DOHH2 (cell line): ENCODE measurements around the gene PAPLN.

ENCODE experiments used
- H3F3A ChIP-seq: fragments of 200-600 bp; sonication (generic), shearing (Covaris generic); 2 replicates; pipeline ENCODE4 v1.6.0; 2016; ENCODE audit warnings: antibody characterized with exemption, mild to moderate bottlenecking; ENCODE audit not compliant: control insufficient read depth, insufficient read depth
- H3K27ac ChIP-seq: fragments of 200-600 bp; sonication (generic); 2 replicates; pipeline ENCODE4 v1.5.1; 2014; ENCODE audit warnings: low read depth, mild to moderate bottlenecking, low read length, moderate library complexity
- H3K27me3 ChIP-seq: fragments of 200-600 bp; sonication (generic); 2 replicates; pipeline ENCODE4 v1.6.1; 2014; ENCODE audit warnings: mild to moderate bottlenecking, low read length, mixed read lengths; ENCODE audit not compliant: control insufficient read depth
- H3K36me3 ChIP-seq: fragments of 200-600 bp; sonication (generic); 2 replicates; pipeline ENCODE4 v1.6.1; 2014; ENCODE audit warnings: mild to moderate bottlenecking, low read length, moderate library complexity, mixed read lengths; ENCODE audit not compliant: control insufficient read depth
- H3K4me1 ChIP-seq: fragments of 200-600 bp; sonication (generic); 2 replicates; pipeline ENCODE4 v1.6.1; 2014; ENCODE audit warnings: mild to moderate bottlenecking, low read length, mixed read lengths; ENCODE audit not compliant: control insufficient read depth
- H3K4me2 ChIP-seq: fragments of 200-600 bp; sonication (generic); 2 replicates; pipeline ENCODE4 v1.6.0; 2014; ENCODE audit warnings: mild to moderate bottlenecking, low read length, moderate library complexity
- H3K4me3 ChIP-seq: fragments of 200-600 bp; sonication (generic); 2 replicates; pipeline ENCODE4 v1.5.1; 2014; ENCODE audit warnings: mild to moderate bottlenecking, low read length, mixed read lengths
- H3K79me2 ChIP-seq: fragments of 200-600 bp; sonication (generic); 2 replicates; pipeline ENCODE4 v1.6.1; 2014; ENCODE audit warnings: mild to moderate bottlenecking, low read length, mixed read lengths; ENCODE audit not compliant: control insufficient read depth
- H3K9me2 ChIP-seq: fragments of 200-600 bp; sonication (generic); replicated peaks from 2 replicates; pipeline ENCODE4 v1.6.1; 2014; ENCODE audit warnings: mild to moderate bottlenecking, low read length, mixed read lengths; ENCODE audit not compliant: control insufficient read depth
- H3K9me3 ChIP-seq: fragments of 200-600 bp; sonication (generic); 2 replicates; pipeline ENCODE4 v1.6.1; 2014; ENCODE audit warnings: antibody characterized with exemption, low read length, mixed read lengths; ENCODE audit not compliant: control insufficient read depth, insufficient read depth
- H4K20me1 ChIP-seq: fragments of 200-600 bp; sonication (generic); 2 replicates; pipeline ENCODE4 v1.6.0; 2014; ENCODE audit warnings: low read depth, mild to moderate bottlenecking, antibody characterized with exemption, low read length, moderate library complexity; ENCODE audit not compliant: control insufficient read depth, insufficient read depth
- EZH2phosphoT487 ChIP-seq: fragments of 200-600 bp; sonication (generic); IDR thresholded peaks from 2 replicates; pipeline ENCODE4 v1.6.1; 2017; ENCODE audit warnings: borderline replicate concordance, mild to moderate bottlenecking, antibody characterized with exemption, low read length, moderate library complexity, mixed read lengths
- TF ChIP-seq, protein P1 (sequence below): fragments of 200-600 bp; sonication (generic); IDR thresholded peaks from one replicate; pipeline ENCODE4 v1.5.1; 2014; ENCODE audit warnings: antibody characterized with exemption, mild to moderate bottlenecking, low read depth, low read length; ENCODE audit not compliant: poor library complexity, severe bottlenecking

PAPLN gene

GRCh38 chr14:73252491-73253322 lies 15.4 kb downstream of the PAPLN start:
- TF ChIP-seq, protein P1, sequence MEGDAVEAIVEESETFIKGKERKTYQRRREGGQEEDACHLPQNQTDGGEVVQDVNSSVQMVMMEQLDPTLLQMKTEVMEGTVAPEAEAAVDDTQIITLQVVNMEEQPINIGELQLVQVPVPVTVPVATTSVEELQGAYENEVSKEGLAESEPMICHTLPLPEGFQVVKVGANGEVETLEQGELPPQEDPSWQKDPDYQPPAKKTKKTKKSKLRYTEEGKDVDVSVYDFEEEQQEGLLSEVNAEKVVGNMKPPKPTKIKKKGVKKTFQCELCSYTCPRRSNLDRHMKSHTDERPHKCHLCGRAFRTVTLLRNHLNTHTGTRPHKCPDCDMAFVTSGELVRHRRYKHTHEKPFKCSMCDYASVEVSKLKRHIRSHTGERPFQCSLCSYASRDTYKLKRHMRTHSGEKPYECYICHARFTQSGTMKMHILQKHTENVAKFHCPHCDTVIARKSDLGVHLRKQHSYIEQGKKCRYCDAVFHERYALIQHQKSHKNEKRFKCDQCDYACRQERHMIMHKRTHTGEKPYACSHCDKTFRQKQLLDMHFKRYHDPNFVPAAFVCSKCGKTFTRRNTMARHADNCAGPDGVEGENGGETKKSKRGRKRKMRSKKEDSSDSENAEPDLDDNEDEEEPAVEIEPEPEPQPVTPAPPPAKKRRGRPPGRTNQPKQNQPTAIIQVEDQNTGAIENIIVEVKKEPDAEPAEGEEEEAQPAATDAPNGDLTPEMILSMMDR: no peak
- TF ChIP-seq EZH2phosphoT487: no peak
- no peaks in the 10 kb centered on the region for H3K9me2 ChIP-seq
- H3K79me2 ChIP-seq: no peaks in the 10 kb centered on the region
- H4K20me1 ChIP-seq: no peaks in the 10 kb centered on the region
- no peak overlapping the region for H3K27ac ChIP-seq
- no peaks in the 10 kb centered on the region for H3K36me3 ChIP-seq
- no peaks in the 10 kb centered on the region for H3F3A ChIP-seq
- H3K4me3 ChIP-seq: no peak overlapping the region
- no peaks in the 10 kb centered on the region for H3K27me3 ChIP-seq
- H3K9me3 ChIP-seq: no peaks in the 10 kb centered on the region
- H3K4me2 ChIP-seq: no peak overlapping the region
- H3K4me1 ChIP-seq: peaks cover 14% of the 10 kb centered on the region

DNA sequence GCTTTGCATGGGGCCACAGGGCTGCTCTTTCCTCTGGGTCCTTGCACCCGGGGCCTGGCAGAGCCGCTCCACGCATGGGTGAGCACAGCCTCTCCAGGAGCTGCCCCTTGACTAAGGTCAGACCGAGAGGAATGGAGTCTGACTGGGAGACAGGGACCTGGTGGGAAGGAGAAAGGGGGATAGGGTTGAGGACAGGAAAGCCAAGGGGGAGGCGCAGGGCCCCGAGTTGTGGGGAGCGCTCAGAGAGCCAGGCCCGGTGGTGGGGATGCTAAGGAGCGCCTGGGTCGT lies 16.0 kb downstream of the PAPLN start:
- H3K9me2 ChIP-seq: no peaks in the 10 kb centered on the region
- TF ChIP-seq EZH2phosphoT487: no peak
- TF ChIP-seq, protein P1: no peak

DNA sequence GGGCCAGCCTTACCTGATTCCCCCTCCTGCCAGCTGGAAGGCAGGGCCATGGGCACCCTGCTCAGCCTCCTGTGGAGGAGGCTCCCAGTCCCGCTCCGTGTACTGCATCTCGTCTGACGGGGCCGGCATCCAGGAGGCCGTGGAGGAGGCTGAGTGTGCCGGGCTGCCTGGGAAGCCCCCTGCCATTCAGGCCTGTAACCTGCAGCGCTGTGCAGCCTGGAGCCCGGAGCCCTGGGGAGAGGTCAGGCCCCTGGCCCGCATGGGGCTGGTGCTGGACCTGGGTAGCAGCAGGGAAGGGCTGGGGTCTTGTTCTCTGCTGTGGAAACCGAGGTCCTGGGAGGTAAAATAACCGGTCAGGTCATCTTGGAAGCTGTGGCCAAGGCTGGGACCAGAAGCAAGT lies 16.4 kb downstream of the PAPLN start:
- Histone ChIP-seq H3K4me1 (peaks cover 14% of the 10 kb centered on the region), H3K27me3 (no peaks in the 10 kb centered on the region), H3K4me3 (no peak overlapping the region), H3K36me3 (no peaks in the 10 kb centered on the region), H3K9me2 (no peaks in the 10 kb centered on the region), H4K20me1 (no peaks in the 10 kb centered on the region), H3K79me2 (no peaks in the 10 kb centered on the region), H3K4me2 (no peak overlapping the region), H3K27ac (no peak overlapping the region), H3F3A (no peaks in the 10 kb centered on the region), H3K9me3 (no peaks in the 10 kb centered on the region)
- no peak for TF ChIP-seq EZH2phosphoT487
- TF ChIP-seq, protein P1: no peak

More for the DNA sequence above, 16.0 kb downstream of the PAPLN start:
- H4K20me1 ChIP-seq: no peaks in the 10 kb centered on the region
- peaks cover 14% of the 10 kb centered on the region for H3K4me1 ChIP-seq
- no peaks in the 10 kb centered on the region for H3K79me2 ChIP-seq
- H3K4me3 ChIP-seq: no peak overlapping the region
- no peaks in the 10 kb centered on the region for H3K27me3 ChIP-seq
- H3F3A ChIP-seq: no peaks in the 10 kb centered on the region
- no peaks in the 10 kb centered on the region for H3K9me3 ChIP-seq
- H3K4me2 ChIP-seq: no peak overlapping the region
- no peak overlapping the region for H3K27ac ChIP-seq
- H3K36me3 ChIP-seq: no peaks in the 10 kb centered on the region
